Prostate gland (tissue), 2 donors: ENCODE data around the gene VEGFB. TPM values are rescaled to one million over a fixed set of nuclear protein-coding genes. Genes with fewer than 3 reads are reported as not detected.

Experiments used
- DNase-seq: peaks from one replicate; pipeline ENCODE4 v3.0.0-alpha.2; 2019; ENCODE audit warnings: low spot score
- H3K27ac ChIP-seq, 2 donors: fragments of 200-600 bp; sonication (generic); 2 replicates each; pipeline ENCODE4 v1.5.1; 2017 to 2019
- H3K27me3 ChIP-seq: fragments of 200-600 bp; sonication (generic); replicated peaks from 2 replicates; pipeline ENCODE4 v1.5.1; 2019; ENCODE audit not compliant: insufficient read depth
- H3K36me3 ChIP-seq, 2 donors: fragments of 200-600 bp; sonication (generic); 1 replicate in 1 of 2; 2 replicates in 1 of 2; pipeline versions ENCODE4 v1.5.1 to v1.8.1; 2017 to 2019
- H3K4me1 ChIP-seq: fragments of 200-600 bp; sonication (generic); replicated peaks from 2 replicates; pipeline ENCODE4 v1.5.1; 2019
- H3K4me3 ChIP-seq, 2 donors: fragments of 200-600 bp; sonication (generic); 2 replicates each; pipeline ENCODE4 v1.5.1; 2017 to 2019
- H3K9me3 ChIP-seq: fragments of 200-600 bp; sonication (generic); 2 replicates; pipeline ENCODE4 v1.5.1; 2017
- CTCF ChIP-seq, 4 experiments: fragments of 200-600 bp in 2 of 4; fragments of 450-650 bp in 2 of 4; sonication (generic) in 2 of 4; IDR thresholded peaks; 1 replicate in 3 of 4; 2 replicates in 1 of 4; pipeline ENCODE4 v1.5.1; 2016 to 2019; ENCODE audit warnings: antibody characterized with exemption in 4 of 4, mild to moderate bottlenecking in 2 of 4, moderate library complexity in 2 of 4
- POLR2A ChIP-seq: fragments of 450-650 bp; IDR thresholded peaks from one replicate; pipeline ENCODE4 v1.6.1; 2016; ENCODE audit warnings: antibody characterized with exemption, mild to moderate bottlenecking
- POLR2AphosphoS5 ChIP-seq: sonication (generic); formaldehyde crosslinking; IDR thresholded peaks from one replicate; pipeline ENCODE4 v1.6.1; 2017; ENCODE audit warnings: antibody characterized with exemption
- WGBS: methylation state at CpG from one replicate; pipeline ENCODE4 v1.1.5; 2018; 5-methylcytosine and 5-hydroxymethylcytosine counted together
- intact Hi-C: fragments of 100-400 bp; cut with DNase I; formaldehyde crosslinking; loops from one replicate; pipeline ENCODE4 v1.14.2; 2022
- total RNA-seq, 2 donors: library from RNA; depleted of rRNA; stranded (reverse); fragments of >200 nt; gene quantifications; one replicate each; pipeline ENCODE4 v1.1.0, GENCODE V29; 2016

VEGFB gene
- total RNA-seq, 2 donors from 2014 or later, result 50.9 to 91.2 TPM

- H3K4me3 ChIP-seq, result no peak overlapping the region
- intact Hi-C loops, result no loop called here
- H3K36me3 ChIP-seq, result no peaks in the 10 kb centered on the region
- WGBS, result 86% methylated on average over 9 of the region's 10 CpGs
- H3K27ac ChIP-seq, result no peak overlapping the region
- no peak for TF ChIP-seq POLR2AphosphoS5
- TF ChIP-seq POLR2A, result no peak
- TF ChIP-seq CTCF (IDR thresholded peaks at IDR 0.05), result no peak
- H3K27me3 ChIP-seq, result no peaks in the 10 kb centered on the region
- DNase-seq, result no peak
- no peaks in the 10 kb centered on the region for H3K9me3 ChIP-seq
- no peaks in the 10 kb centered on the region for H3K4me1 ChIP-seq
These were observed 14.6 kb upstream of the VEGFB start for GRCh38 chr11:64219755-64220154.

- intact Hi-C loops, result no loop called here
- 87% methylated on average over 17 of the region's 17 CpGs for WGBS
- Histone ChIP-seq H3K4me3 (no peak overlapping the region), H3K27ac (no peak overlapping the region), H3K36me3 (no peaks in the 10 kb centered on the region), H3K4me1 (no peaks in the 10 kb centered on the region), H3K27me3 (no peaks in the 10 kb centered on the region), H3K9me3 (no peaks in the 10 kb centered on the region)
- TF ChIP-seq POLR2A (no peak), POLR2AphosphoS5 (no peak), CTCF (IDR thresholded peaks at IDR 0.05) (no peak)
- DNase-seq, result no peak
These were observed 14.1 kb upstream of the VEGFB start for GRCh38 chr11:64220271-64220670.

GRCh38 chr11:64220798-64221197, 13.6 kb upstream of the VEGFB start:
- H3K36me3 ChIP-seq, result no peaks in the 10 kb centered on the region
- TF ChIP-seq POLR2A (no peak), CTCF (IDR thresholded peaks at IDR 0.05) (no peak), POLR2AphosphoS5 (no peak)
- no peak overlapping the region for H3K4me3 ChIP-seq
- intact Hi-C loops, result no loop called here
- no peaks in the 10 kb centered on the region for H3K9me3 ChIP-seq
- 82% methylated on average over 7 of the region's 14 CpGs for WGBS
- H3K4me1 ChIP-seq, result no peaks in the 10 kb centered on the region
- DNase-seq, result no peak
- H3K27me3 ChIP-seq, result no peaks in the 10 kb centered on the region
- no peak overlapping the region for H3K27ac ChIP-seq

- 65% methylated on average over 9 of the region's 9 CpGs for WGBS
- Histone ChIP-seq H3K4me3 (no peak overlapping the region), H3K9me3 (no peaks in the 10 kb centered on the region), H3K36me3 (no peaks in the 10 kb centered on the region), H3K27ac (no peak overlapping the region), H3K27me3 (no peaks in the 10 kb centered on the region), H3K4me1 (peaks cover 12% of the 10 kb centered on the region)
- no peak for DNase-seq
- TF ChIP-seq CTCF (IDR thresholded peaks at IDR 0.05) (no peak), POLR2A (no peak), POLR2AphosphoS5 (no peak)
- intact Hi-C loops, result no loop called here
These were observed 11.8 kb upstream of the VEGFB start for GRCh38 chr11:64222651-64223000.

- Histone ChIP-seq H3K4me1 (peaks cover 12% of the 10 kb centered on the region), H3K27me3 (no peaks in the 10 kb centered on the region), H3K4me3 (no peak overlapping the region), H3K36me3 (no peaks in the 10 kb centered on the region), H3K9me3 (no peaks in the 10 kb centered on the region), H3K27ac (no peak overlapping the region)
- TF ChIP-seq POLR2A (no peak), CTCF (IDR thresholded peaks at IDR 0.05) (no peak), POLR2AphosphoS5 (no peak)
- intact Hi-C loops, result no loop called here
- DNase-seq, result no peak
- 86% methylated on average over 24 of the region's 24 CpGs for WGBS
These were observed 11.3 kb upstream of the VEGFB start for GRCh38 chr11:64223001-64223651.
